GM18526 (cell line): ENCODE results near the gene TLE7.

Experiments
- POLR2A ChIP-seq: IDR thresholded peaks from 3 replicates; pipeline ENCODE4 v1.6.1; 2011; ENCODE audit not compliant: insufficient read length; ENCODE audit errors: extremely low read depth

TLE7 gene

GRCh38 chr16:71442051-71442440, at the start of gene TLE7:
TLE7 (minus strand) TSS chr16:71442054; CDS start chr16:71433324, 8,730 bp downstream.
- no peak for TF ChIP-seq POLR2A

GRCh38 chr16:71491054-71491453, 49.2 kb upstream of the TLE7 start:
- no peak for TF ChIP-seq POLR2A

- no peak for TF ChIP-seq POLR2A
These were observed 48.5 kb upstream of the TLE7 start for GRCh38 chr16:71490361-71490760.

- TF ChIP-seq POLR2A, result no peak
These were observed 47.3 kb upstream of the TLE7 start, which contains the start of gene ZNF19 for GRCh38 chr16:71489122-71489521. ZNF19 (minus strand) TSS chr16:71489324; CDS start chr16:71482114, 7,210 bp downstream.

GRCh38 chr16:71484006-71484893, 42.4 kb upstream of the TLE7 start:
- peak; percentile 66 for TF ChIP-seq POLR2A

GRCh38 chr16:71482569-71482968, 40.7 kb upstream of the TLE7 start:
- TF ChIP-seq POLR2A, result no peak

- no peak for TF ChIP-seq POLR2A
These were observed 39.1 kb upstream of the TLE7 start for GRCh38 chr16:71480956-71481355.

- TF ChIP-seq POLR2A, result no peak
These were observed 37.6 kb upstream of the TLE7 start for GRCh38 chr16:71479420-71479819.

GRCh38 chr16:71476457-71477124, 34.7 kb upstream of the TLE7 start:
- no peak for TF ChIP-seq POLR2A

GRCh38 chr16:71474864-71475263, 33.0 kb upstream of the TLE7 start:
- TF ChIP-seq POLR2A, result no peak

GRCh38 chr16:71473891-71474290, 32.0 kb upstream of the TLE7 start:
- no peak for TF ChIP-seq POLR2A

GRCh38 chr16:71472931-71473330, 31.1 kb upstream of the TLE7 start:
- no peak for TF ChIP-seq POLR2A

- no peak for TF ChIP-seq POLR2A
These were observed 30.2 kb upstream of the TLE7 start for GRCh38 chr16:71472051-71472450.

GRCh38 chr16:71467810-71468209, 26.0 kb upstream of the TLE7 start:
- no peak for TF ChIP-seq POLR2A

- TF ChIP-seq POLR2A, result no peak
These were observed 22.4 kb upstream of the TLE7 start for GRCh38 chr16:71464231-71464630.

- peak; percentile 97 for TF ChIP-seq POLR2A
These were observed 20.1 kb upstream of the TLE7 start, which contains the start of gene ZNF23 for GRCh38 chr16:71461686-71462648. ZNF23 (minus strand) TSS chr16:71462247; CDS start chr16:71456796, 5,451 bp downstream.

- TF ChIP-seq POLR2A, result no peak
These were observed 19.1 kb upstream of the TLE7 start for GRCh38 chr16:71460941-71461340.
